HepG2 (cell line): ENCODE measurements around the gene IPO13. TPM values are rescaled to one million over a fixed set of nuclear protein-coding genes. Genes with fewer than 3 reads are reported as not detected.
A peak's percentile ranks its signal among the peaks of the same experiment; 100 is the strongest.

Experiments
- HNF4A ChIP-seq: sonication (generic); formaldehyde crosslinking; IDR thresholded peaks from 2 replicates; pipeline ENCODE4 v1.4.0; 2020; ENCODE audit warnings: missing genetic modification reagents
- HNF4G ChIP-seq, 2 experiments: sonication (generic) in 1 of 2; formaldehyde crosslinking in 1 of 2; IDR thresholded peaks; 2 replicates each; pipeline versions ENCODE4 v1.4.0 to v1.6.1; 2011 to 2020; ENCODE audit warnings: borderline replicate concordance in 2 of 2, low read depth in 2 of 2, mild to moderate bottlenecking in 2 of 2, low read length in 1 of 2, missing genetic modification reagents in 1 of 2, moderate library complexity in 1 of 2
- HOXA3 ChIP-seq: sonication (generic); formaldehyde crosslinking; IDR thresholded peaks from 2 replicates; pipeline ENCODE4 v1.5.0; 2020; ENCODE audit warnings: missing genetic modification reagents
- HOXA5 ChIP-seq: sonication (generic); formaldehyde crosslinking; IDR thresholded peaks from 2 replicates; pipeline ENCODE4 v1.4.0; 2020; ENCODE audit warnings: missing genetic modification reagents
- JARID2 ChIP-seq: sonication (generic); formaldehyde crosslinking; IDR thresholded peaks from 2 replicates; pipeline ENCODE4 v1.8.1; 2023; ENCODE audit warnings: missing genetic modification reagents, inconsistent platforms; ENCODE audit not compliant: insufficient replicate concordance
- KLF12 ChIP-seq: sonication (generic); formaldehyde crosslinking; IDR thresholded peaks from 2 replicates; pipeline ENCODE4 v1.4.0; 2020; ENCODE audit warnings: missing genetic modification reagents, borderline replicate concordance
- POLR2A ChIP-seq, 2 experiments: IDR thresholded peaks; 2 replicates each; pipeline ENCODE4 v1.6.1; 2011; ENCODE audit warnings: low read depth in 2 of 2, low read length in 2 of 2, mild to moderate bottlenecking in 1 of 2, moderate library complexity in 1 of 2; ENCODE audit not compliant: insufficient read depth in 1 of 2
- SALL2 ChIP-seq: sonication (generic); formaldehyde crosslinking; IDR thresholded peaks from 2 replicates; pipeline ENCODE4 v1.8.1; 2023; ENCODE audit warnings: mild to moderate bottlenecking, missing genetic modification reagents, inconsistent platforms
- SAP130 ChIP-seq: IDR thresholded peaks from 2 replicates; pipeline ENCODE4 v1.6.1; 2016; ENCODE audit warnings: low read depth
- YEATS4 ChIP-seq: sonication (generic); formaldehyde crosslinking; IDR thresholded peaks from 2 replicates; pipeline ENCODE4 v1.4.0; 2020; ENCODE audit warnings: missing genetic modification reagents, borderline replicate concordance
- ZFP90 ChIP-seq: sonication (generic); formaldehyde crosslinking; IDR thresholded peaks from 2 replicates; pipeline ENCODE4 v1.8.0; 2022; ENCODE audit warnings: missing genetic modification reagents, mild to moderate bottlenecking, inconsistent platforms, borderline replicate concordance
- ZNF142 ChIP-seq: sonication (generic); formaldehyde crosslinking; IDR thresholded peaks from 2 replicates; pipeline ENCODE4 v1.4.0; 2020; ENCODE audit warnings: missing genetic modification reagents
- ZNF205 ChIP-seq: IDR thresholded peaks from 2 replicates; pipeline ENCODE4 v1.6.1; 2018; ENCODE audit warnings: missing biosample characterization, missing genetic modification reagents
- ZNF263 ChIP-seq: sonication (generic); formaldehyde crosslinking; IDR thresholded peaks from 2 replicates; pipeline ENCODE4 v1.4.0; 2020; ENCODE audit warnings: missing genetic modification reagents
- ZNF335 ChIP-seq: sonication (generic); formaldehyde crosslinking; IDR thresholded peaks from 2 replicates; pipeline ENCODE4 v1.4.0; 2020; ENCODE audit warnings: missing genetic modification reagents
- ZNF574 ChIP-seq: sonication (generic); formaldehyde crosslinking; IDR thresholded peaks from 2 replicates; pipeline ENCODE4 v1.4.0; 2020; ENCODE audit warnings: missing genetic modification reagents
- ZNF800 ChIP-seq: sonication (generic); formaldehyde crosslinking; IDR thresholded peaks from 2 replicates; pipeline ENCODE4 v1.4.0; 2020; ENCODE audit warnings: missing genetic modification reagents
- ZSCAN30 ChIP-seq: sonication (generic); formaldehyde crosslinking; IDR thresholded peaks from 2 replicates; pipeline ENCODE4 v1.5.0; 2020; ENCODE audit warnings: mild to moderate bottlenecking, missing genetic modification reagents
- polyA plus RNA-seq, 8 experiments: library from polyadenylated mRNA; depleted of rRNA in 3 of 8; stranded (reverse) in 7 of 8; unstranded in 1 of 8; fragments of >200 nt; fragmentation: Illumina TruSeq in 4 of 8; extraction: Trizol in 4 of 8; gene quantifications; 2 replicates each; pipeline versions ENCODE4 v1.2.1 to v1.2.3, GENCODE V29; 2011 to 2016; ENCODE audit warnings: low read depth in 4 of 8, missing spikeins in 1 of 8, mixed read lengths in 1 of 8; ENCODE audit not compliant: insufficient read depth in 1 of 8
- total RNA-seq, 5 experiments: library from RNA; depleted of rRNA; stranded (reverse); fragments of >200 nt; fragmentation: Illumina TruSeq; extraction: Trizol; gene quantifications; 2 replicates each; pipeline ENCODE4 v1.2.3, GENCODE V29; 2016; ENCODE audit warnings: low read depth in 1 of 5

The IPO13 gene
- total and polyA plus RNA-seq, 2 of the 13 experiments (the other 11 are each of a cell fraction or from before 2014, with no cell fraction given), result 12.9 to 15.6 TPM

- TF ChIP-seq ZNF574 (CRISPR knock-in tag) (peak; percentile 38), ZNF335 (CRISPR knock-in tag) (peak; percentile 93; the same call in 1 of the 2 replicates), ZFP90 (CRISPR knock-in tag) (peak; percentile 75; the same call in 1 of the 2 replicates), ZNF263 (peak; percentile 58), HOXA3 (CRISPR knock-in tag) (peak; percentile 17; the same call in 1 of the 2 replicates), HNF4G (IDR thresholded peaks at IDR 0.05; ENCODE audit: borderline replicate concordance, low read depth, low read length) (peak; percentile 27; the same call in 1 of the 2 replicates), HNF4G (CRISPR knock-in tag; IDR thresholded peaks at IDR 0.05; ENCODE audit: borderline replicate concordance, low read depth) (no peak), JARID2 (CRISPR knock-in tag) (no peak), SAP130 (CRISPR knock-in tag) (peak; percentile 17; the same call in 1 of the 2 replicates), ZNF800 (CRISPR knock-in tag) (0 out of 2 replicates have a peak, but pooled peaks have one; percentile 46), SALL2 (CRISPR knock-in tag) (0 out of 2 replicates have a peak, but pooled peaks have one; percentile 37), ZNF142 (CRISPR knock-in tag) (0 out of 2 replicates have a peak, but pooled peaks have one; percentile 38), HOXA5 (CRISPR knock-in tag) (0 out of 2 replicates have a peak, but pooled peaks have one; percentile 41), YEATS4 (CRISPR knock-in tag) (peak; percentile 28; the same call in 1 of the 2 replicates), HNF4A (CRISPR knock-in tag) (peak; percentile 58), ZSCAN30 (CRISPR knock-in tag) (no peak), POLR2A (IDR thresholded peaks at IDR 0.05; ENCODE audit: insufficient read depth in 1 of 2, low read depth in 2 of 2, low read length in 2 of 2) (0 out of 4 replicates have a peak, but pooled peaks of 1 of the 2 experiments have one; percentile 11), ZNF205 (CRISPR knock-in tag) (no peak), KLF12 (CRISPR knock-in tag) (0 out of 2 replicates have a peak, but pooled peaks have one; percentile 22)
These were observed 1.2 kb downstream of the IPO13 start (continued) for GRCh38 chr1:43947874-43948437.
